ENCODE data around the gene CARD11.

The CARD11 gene

GRCh38 chr7:3080106-3080505, 36.4 kb upstream of the CARD11 start:
- no peak for ATAC-seq
- TF ChIP-seq OSR1 (CRISPR knock-in tag; IDR thresholded peaks at IDR 0.05) (no peak), CSDC2 (CRISPR knock-in tag; IDR thresholded peaks at IDR 0.05) (no peak), ZNF70 (CRISPR knock-in tag; IDR thresholded peaks at IDR 0.05) (no peak), CREB5 (CRISPR knock-in tag; IDR thresholded peaks at IDR 0.05; ENCODE audit: low read depth) (no peak), TCF4 (CRISPR knock-in tag; IDR thresholded peaks at IDR 0.05; ENCODE audit: borderline replicate concordance) (no peak)

- ATAC-seq, result no peak
- TF ChIP-seq TSHZ2 (CRISPR knock-in tag; IDR thresholded peaks at IDR 0.05) (no peak), RARB (CRISPR knock-in tag; IDR thresholded peaks at IDR 0.05) (no peak), CSRNP3 (CRISPR knock-in tag; IDR thresholded peaks at IDR 0.05) (no peak), SNAI2 (CRISPR knock-in tag; IDR thresholded peaks at IDR 0.05) (no peak), CSDC2 (CRISPR knock-in tag; IDR thresholded peaks at IDR 0.05) (no peak), ZNF565 (CRISPR knock-in tag; conservative IDR thresholded peaks at IDR 0.05; ENCODE audit: low read depth) (no peak), PATZ1 (CRISPR knock-in tag; IDR thresholded peaks at IDR 0.05; ENCODE audit: borderline replicate concordance) (no peak), ZFP3 (CRISPR knock-in tag; IDR thresholded peaks at IDR 0.05) (no peak), ZNF70 (CRISPR knock-in tag; IDR thresholded peaks at IDR 0.05) (no peak), OSR1 (CRISPR knock-in tag; IDR thresholded peaks at IDR 0.05) (no peak), GLIS3 (CRISPR knock-in tag; IDR thresholded peaks at IDR 0.05) (no peak)
Observed at GRCh38 chr7:3078514-3078913, 34.8 kb upstream of the CARD11 start.

GRCh38 chr7:3076700-3077099, 33.0 kb upstream of the CARD11 start:
- ATAC-seq, result no peak
- no peak for TF ChIP-seq TCF4 (CRISPR knock-in tag; IDR thresholded peaks at IDR 0.05; ENCODE audit: borderline replicate concordance)
- no peak for TF ChIP-seq ZFP3 (CRISPR knock-in tag; IDR thresholded peaks at IDR 0.05)
- no peak for TF ChIP-seq ARNTL (CRISPR knock-in tag; IDR thresholded peaks at IDR 0.05; ENCODE audit: borderline replicate concordance, low read depth)
- TF ChIP-seq CSDC2 (CRISPR knock-in tag; IDR thresholded peaks at IDR 0.05), result no peak
- no peak for TF ChIP-seq PPARA (CRISPR knock-in tag; IDR thresholded peaks at IDR 0.05; ENCODE audit: borderline replicate concordance)
- TF ChIP-seq ZNF8 (CRISPR knock-in tag; IDR thresholded peaks at IDR 0.05), result no peak
- TF ChIP-seq ZFP30 (CRISPR knock-in tag; IDR thresholded peaks at IDR 0.05), result no peak
- TF ChIP-seq ZNF565 (CRISPR knock-in tag; conservative IDR thresholded peaks at IDR 0.05; ENCODE audit: low read depth), result no peak

GRCh38 chr7:3076163-3076562, 32.5 kb upstream of the CARD11 start:
- no peak for ATAC-seq
- no peak for TF ChIP-seq TOX (CRISPR knock-in tag; IDR thresholded peaks at IDR 0.05; ENCODE audit: borderline replicate concordance)
- no peak for TF ChIP-seq ESRRG (CRISPR knock-in tag; IDR thresholded peaks at IDR 0.05)
- TF ChIP-seq POU6F1 (CRISPR knock-in tag; IDR thresholded peaks at IDR 0.05; ENCODE audit: borderline replicate concordance, low read depth), result no peak
- no peak for TF ChIP-seq TSHZ2 (CRISPR knock-in tag; IDR thresholded peaks at IDR 0.05)
- no peak for TF ChIP-seq PPARA (CRISPR knock-in tag; IDR thresholded peaks at IDR 0.05; ENCODE audit: borderline replicate concordance)
- no peak for TF ChIP-seq GLIS3 (CRISPR knock-in tag; IDR thresholded peaks at IDR 0.05)
- TF ChIP-seq TCF4 (CRISPR knock-in tag; IDR thresholded peaks at IDR 0.05; ENCODE audit: borderline replicate concordance), result no peak
- no peak for TF ChIP-seq OSR1 (CRISPR knock-in tag; IDR thresholded peaks at IDR 0.05)
- no peak for TF ChIP-seq ZNF565 (CRISPR knock-in tag; conservative IDR thresholded peaks at IDR 0.05; ENCODE audit: low read depth)
- no peak for TF ChIP-seq CREB5 (CRISPR knock-in tag; IDR thresholded peaks at IDR 0.05; ENCODE audit: low read depth)

Measured in SK-N-SH treated with all-trans-retinoic acid at 6 μM for 48 hours (cell line).